GM12864 (cell line): ENCODE data around the gene ALOX5.

Source experiments
- DNase-seq: peaks from one replicate; pipeline ENCODE4 v3.0.0-alpha.2; 2011; ENCODE audit warnings: low read depth
- H3K4me3 ChIP-seq: 2 replicates; pipeline ENCODE4 v1.5.1; 2011; ENCODE audit warnings: mild to moderate bottlenecking, low read depth, low read length, control low read depth
- CTCF ChIP-seq: IDR thresholded peaks from 2 replicates; pipeline ENCODE4 v1.5.1; 2011; ENCODE audit warnings: low read depth, mild to moderate bottlenecking, moderate library complexity, low read length, control low read depth, inconsistent platforms; ENCODE audit errors: missing control alignments

Gene ALOX5

GRCh38 chr10:45439365-45439764 is 65.3 kb downstream of the ALOX5 start:
- no peak overlapping the region for H3K4me3 ChIP-seq
- no peak for DNase-seq
- no peak for TF ChIP-seq CTCF

- H3K4me3 ChIP-seq = no peak overlapping the region
- no peak for TF ChIP-seq CTCF
- no peak for DNase-seq
Measured at GRCh38 chr10:45439873-45440272, 65.9 kb downstream of the ALOX5 start.

GRCh38 chr10:45440511-45441062 is 66.6 kb downstream of the ALOX5 start:
- no peak for TF ChIP-seq CTCF
- H3K4me3 ChIP-seq = no peak overlapping the region
- no peak for DNase-seq

GRCh38 chr10:45441239-45442190 is 67.5 kb downstream of the ALOX5 start:
- TF ChIP-seq CTCF = no peak
- no peak overlapping the region for H3K4me3 ChIP-seq
- no peak for DNase-seq

GRCh38 chr10:45442251-45442650 is 68.2 kb downstream of the ALOX5 start:
- no peak for TF ChIP-seq CTCF
- no peak for DNase-seq
- no peak overlapping the region for H3K4me3 ChIP-seq

- DNase-seq = no peak
- no peak overlapping the region for H3K4me3 ChIP-seq
- no peak for TF ChIP-seq CTCF
Measured at GRCh38 chr10:45442662-45443061, 68.6 kb downstream of the ALOX5 start.
